H7 (cell line): ENCODE data around the gene OR6C2. TPM values are rescaled to one million over a fixed set of nuclear protein-coding genes. Genes with fewer than 3 reads are reported as not detected.
A peak's percentile ranks its signal among the peaks of the same experiment; 100 is the strongest.
"Not testable (repeated sequence)": the region's sequence is repeated elsewhere in the genome, so short reads cannot be mapped to it uniquely, and the experiment has no call there.

Source experiments
- DNase-seq: peaks from one replicate; pipeline ENCODE4 v3.0.0; 2012
- H3K27me3 ChIP-seq: 2 replicates; pipeline ENCODE4 v1.6.0; 2011; ENCODE audit warnings: mild to moderate bottlenecking, low read length; ENCODE audit not compliant: control insufficient read depth, insufficient read depth
- H3K36me3 ChIP-seq: replicated peaks from 2 replicates; pipeline ENCODE4 v1.5.1; 2011; ENCODE audit warnings: low read length; ENCODE audit not compliant: control insufficient read depth, insufficient read depth
- H3K4me3 ChIP-seq: 2 replicates; pipeline ENCODE4 v1.5.1; 2011; ENCODE audit warnings: low read depth, mild to moderate bottlenecking, control low read depth, low read length, moderate library complexity; ENCODE audit not compliant: insufficient read depth
- total RNA-seq: library from RNA; depleted of rRNA; stranded (reverse); fragments of >200 nt; shearing (Covaris generic); gene quantifications from 2 replicates; pipeline ENCODE4 v1.2.3, GENCODE V29; 2014; rRNA removed

OR6C2 gene
- total RNA-seq, result not detected in 2 replicates

- Histone ChIP-seq H3K4me3 (no peak within 1 kb of the TSS), H3K36me3 (no peaks in the 10 kb centered on the region), H3K27me3 (no peaks in the 10 kb centered on the region)
- DNase-seq, result no peak
These were observed at the start of gene OR6C2 for GRCh38 chr12:55443776-55444175. Gene OR6C2, plus strand, starts transcription at chr12:55444076. Its CDS starts 8,138 bp downstream, at chr12:55452214.

- H3K36me3 ChIP-seq, result no peaks in the 10 kb centered on the region
- no peak for DNase-seq
- no peaks in the 10 kb centered on the region for H3K27me3 ChIP-seq
- H3K4me3 ChIP-seq, result no peak overlapping the region
These were observed 47.5 kb upstream of the OR6C2 start for GRCh38 chr12:55396326-55396725.

GRCh38 chr12:55400229-55400628 is 43.6 kb upstream of the OR6C2 start, which contains the start of gene OR6C65:
Gene OR6C65, plus strand, starts transcription at chr12:55400529. Its CDS starts 0 bp downstream, at chr12:55400529.
- Histone ChIP-seq H3K4me3 (no peak within 1 kb of the TSS), H3K36me3 (no peaks in the 10 kb centered on the region), H3K27me3 (no peaks in the 10 kb centered on the region)
- no peak for DNase-seq

GRCh38 chr12:55407866-55408265 is 36.0 kb upstream of the OR6C2 start:
- no peak for DNase-seq
- Histone ChIP-seq H3K27me3 (no peaks in the 10 kb centered on the region), H3K4me3 (no peak overlapping the region), H3K36me3 (no peaks in the 10 kb centered on the region)

- H3K27me3 ChIP-seq, H3K36me3 ChIP-seq, DNase-seq, H3K4me3 ChIP-seq: not testable (repeated sequence)
These were observed 34.7 kb upstream of the OR6C2 start for GRCh38 chr12:55409133-55409532.

GRCh38 chr12:55412138-55412537 is 31.7 kb upstream of the OR6C2 start:
- H3K27me3 ChIP-seq, DNase-seq, H3K36me3 ChIP-seq, H3K4me3 ChIP-seq: not testable (repeated sequence)

GRCh38 chr12:55413498-55414388 is 30.1 kb upstream of the OR6C2 start:
- H3K27me3 ChIP-seq, H3K4me3 ChIP-seq, H3K36me3 ChIP-seq, DNase-seq: not testable (repeated sequence)

GRCh38 chr12:55414396-55414823 is 29.5 kb upstream of the OR6C2 start:
- H3K4me3 ChIP-seq, H3K27me3 ChIP-seq, H3K36me3 ChIP-seq: not testable (repeated sequence)
- DNase-seq, result peak; percentile 11

- not testable (repeated sequence) for DNase-seq, H3K4me3 ChIP-seq, H3K27me3 ChIP-seq, H3K36me3 ChIP-seq
These were observed 29.0 kb upstream of the OR6C2 start for GRCh38 chr12:55414889-55415288.

GRCh38 chr12:55416961-55417360 is 26.9 kb upstream of the OR6C2 start:
- H3K27me3 ChIP-seq, result no peaks in the 10 kb centered on the region
- no peak for DNase-seq
- no peak overlapping the region for H3K4me3 ChIP-seq

GRCh38 chr12:55420307-55420962 is 23.4 kb upstream of the OR6C2 start:
- H3K36me3 ChIP-seq, result no peaks in the 10 kb centered on the region
- DNase-seq, result no peak
- no peaks in the 10 kb centered on the region for H3K27me3 ChIP-seq
- H3K4me3 ChIP-seq, result no peak overlapping the region

More at GRCh38 chr12:55416961-55417360, 26.9 kb upstream of the OR6C2 start:
- no peaks in the 10 kb centered on the region for H3K36me3 ChIP-seq

- H3K27me3 ChIP-seq, result no peaks in the 10 kb centered on the region
- no peak for DNase-seq
- no peaks in the 10 kb centered on the region for H3K36me3 ChIP-seq
- no peak within 1 kb of the TSS for H3K4me3 ChIP-seq
These were observed 17.9 kb upstream of the OR6C2 start, which contains the start of gene OR6C76 for GRCh38 chr12:55425954-55426353. Gene OR6C76, plus strand, starts transcription at chr12:55426254. Its CDS starts 0 bp downstream, at chr12:55426254.

GRCh38 chr12:55428331-55429243 is 15.3 kb upstream of the OR6C2 start:
- H3K36me3 ChIP-seq, result no peaks in the 10 kb centered on the region
- no peak for DNase-seq
- H3K4me3 ChIP-seq, result no peak overlapping the region
- H3K27me3 ChIP-seq, result no peaks in the 10 kb centered on the region

GRCh38 chr12:55441233-55441632 is 2.6 kb upstream of the OR6C2 start:
- not testable (repeated sequence) for H3K4me3 ChIP-seq

More at GRCh38 chr12:55441233-55441632, 2.6 kb upstream of the OR6C2 start:
- DNase-seq, H3K36me3 ChIP-seq, H3K27me3 ChIP-seq: not testable (repeated sequence)
